Neural cell (in vitro differentiated cells): ENCODE measurements around the gene DCP1A. TPM values are rescaled to one million over a fixed set of nuclear protein-coding genes. Genes with fewer than 3 reads are reported as not detected.

Experiments
- H2AFZ ChIP-seq: fragments of 200-600, 300-800 bp; sonication (generic), shearing (Covaris generic); 2 replicates; pipeline ENCODE4 v1.6.0; 2014; ENCODE audit warnings: low read depth, mild to moderate bottlenecking, antibody characterized with exemption, low read length, moderate library complexity
- H3F3A ChIP-seq: fragments of 200-600 bp; shearing (Covaris generic); 2 replicates; pipeline ENCODE4 v1.6.1; 2016; ENCODE audit warnings: mild to moderate bottlenecking, moderate library complexity, mixed read lengths, antibody characterized with exemption, low read length; ENCODE audit not compliant: insufficient read depth, poor library complexity, severe bottlenecking
- H3K27ac ChIP-seq: fragments of 200-600, 300-800 bp; sonication (generic), shearing (Covaris generic); 2 replicates; pipeline ENCODE4 v1.5.1; 2014; ENCODE audit warnings: mild to moderate bottlenecking, low read length, moderate library complexity
- H3K27me3 ChIP-seq: fragments of 300-800, 200-600 bp; sonication (generic), shearing (Covaris generic); 2 replicates; pipeline ENCODE4 v1.6.0; 2014; ENCODE audit warnings: mild to moderate bottlenecking, low read depth, low read length, moderate library complexity; ENCODE audit not compliant: insufficient read depth
- H3K36me3 ChIP-seq: fragments of 300-800, 200-600 bp; sonication (generic), shearing (Covaris generic); 2 replicates; pipeline ENCODE4 v1.5.1; 2014; ENCODE audit warnings: mild to moderate bottlenecking, antibody characterized with exemption, low read length, moderate library complexity; ENCODE audit not compliant: insufficient read depth
- H3K4me2 ChIP-seq: fragments of 300-800, 200-600 bp; sonication (generic), shearing (Covaris generic); 2 replicates; pipeline ENCODE4 v1.6.0; 2014; ENCODE audit warnings: mild to moderate bottlenecking, low read length
- H3K4me3 ChIP-seq: fragments of 300-800, 200-600 bp; sonication (generic), shearing (Covaris generic); 2 replicates; pipeline ENCODE4 v1.5.1; 2014; ENCODE audit warnings: mild to moderate bottlenecking, low read length, moderate library complexity
- H3K79me2 ChIP-seq: fragments of 200-600 bp; shearing (Covaris generic); replicated peaks from 2 replicates; pipeline ENCODE4 v1.6.0; 2014; ENCODE audit warnings: mild to moderate bottlenecking, low read length, moderate library complexity; ENCODE audit not compliant: insufficient read depth
- H3K9ac ChIP-seq: fragments of 300-800, 200-600 bp; sonication (generic), shearing (Covaris generic); 2 replicates; pipeline ENCODE4 v1.6.1; 2016; ENCODE audit warnings: mild to moderate bottlenecking, low read length, mixed read lengths
- H3K9me2 ChIP-seq: fragments of 200-600 bp; shearing (Covaris generic); 2 replicates; pipeline ENCODE4 v1.6.1; 2016; ENCODE audit warnings: mild to moderate bottlenecking, low read length, mixed read lengths; ENCODE audit not compliant: insufficient read depth
- H3K9me3 ChIP-seq: fragments of 200-600, 300-800 bp; sonication (generic), shearing (Covaris generic); 2 replicates; pipeline ENCODE4 v1.6.1; 2016; ENCODE audit warnings: mild to moderate bottlenecking, mixed run types, low read length, moderate library complexity, mixed read lengths
- H4K20me1 ChIP-seq: fragments of 200-600 bp; shearing (Covaris generic); 2 replicates; pipeline ENCODE4 v1.6.1; 2016; ENCODE audit warnings: mild to moderate bottlenecking, mixed run types; ENCODE audit not compliant: insufficient read depth
- CTCF ChIP-seq: fragments of 450-650 bp; IDR thresholded peaks from 2 replicates; pipeline ENCODE4 v1.5.1; 2014; ENCODE audit warnings: antibody characterized with exemption, mild to moderate bottlenecking, moderate library complexity; ENCODE audit not compliant: poor library complexity, severe bottlenecking
- EP300 ChIP-seq: fragments of 450-650 bp; conservative IDR thresholded peaks from 2 replicates; pipeline ENCODE4 v1.6.1; 2014; ENCODE audit warnings: antibody characterized with exemption, mild to moderate bottlenecking, moderate library complexity; ENCODE audit not compliant: poor library complexity, severe bottlenecking
- EZH2 ChIP-seq: fragments of 200-600, 300-800 bp; shearing (Covaris generic), sonication (generic); IDR thresholded peaks from 2 replicates; pipeline ENCODE4 v1.6.1; 2014; ENCODE audit warnings: antibody characterized with exemption, low read length, borderline replicate concordance, mild to moderate bottlenecking; ENCODE audit not compliant: insufficient read depth, poor library complexity, severe bottlenecking
- MXI1 ChIP-seq: fragments of 450-650 bp; conservative IDR thresholded peaks from 2 replicates; pipeline ENCODE4 v1.6.1; 2014; ENCODE audit warnings: antibody characterized with exemption, mild to moderate bottlenecking; ENCODE audit not compliant: poor library complexity, severe bottlenecking
- POLR2AphosphoS5 ChIP-seq: IDR thresholded peaks from 2 replicates; pipeline ENCODE4 v1.6.1; 2012
- RAD21 ChIP-seq: fragments of 450-650 bp; conservative IDR thresholded peaks from 2 replicates; pipeline ENCODE4 v1.6.1; 2014; ENCODE audit warnings: antibody characterized with exemption, mild to moderate bottlenecking, moderate library complexity
- REST ChIP-seq: IDR thresholded peaks from 2 replicates; pipeline ENCODE4 v1.6.1; 2012; ENCODE audit warnings: borderline replicate concordance
- SMC3 ChIP-seq: fragments of 450-650 bp; conservative IDR thresholded peaks from 2 replicates; pipeline ENCODE4 v1.6.1; 2014; ENCODE audit warnings: antibody characterized with exemption, mild to moderate bottlenecking, moderate library complexity; ENCODE audit not compliant: poor library complexity
- TAF1 ChIP-seq: IDR thresholded peaks from 2 replicates; pipeline ENCODE4 v1.6.1; 2012; ENCODE audit warnings: low read depth
- polyA plus RNA-seq: library from polyadenylated mRNA; depleted of rRNA; stranded (reverse); fragments of >200 nt; gene quantifications from 2 replicates; pipeline ENCODE4 v1.2.3, GENCODE V29; 2014

The DCP1A gene
- polyA plus RNA-seq, 1 donor from 2014 or later = 12.5 TPM

GRCh38 chr3:53382106-53382505 is 34.8 kb upstream of the DCP1A start:
- Histone ChIP-seq H3K27ac (no peak overlapping the region), H3K9me2 (no peaks in the 10 kb centered on the region), H3F3A (no peaks in the 10 kb centered on the region), H3K9ac (no peak overlapping the region), H3K9me3 (no peaks in the 10 kb centered on the region), H3K27me3 (no peaks in the 10 kb centered on the region), H2AFZ (no peak overlapping the region), H4K20me1 (no peaks in the 10 kb centered on the region), H3K36me3 (no peaks in the 10 kb centered on the region), H3K4me2 (no peak overlapping the region), H3K4me3 (no peak overlapping the region), H3K79me2 (no peaks in the 10 kb centered on the region)
- no peak for TF ChIP-seq TAF1
- no peak for TF ChIP-seq POLR2AphosphoS5
- TF ChIP-seq REST = no peak
- no peak for TF ChIP-seq SMC3
- TF ChIP-seq MXI1 = no peak
- no peak for TF ChIP-seq EP300
- TF ChIP-seq CTCF = no peak
- no peak for TF ChIP-seq EZH2
- no peak for TF ChIP-seq RAD21

- Histone ChIP-seq H3K79me2 (no peaks in the 10 kb centered on the region), H3K27ac (no peak overlapping the region), H3K9me3 (no peaks in the 10 kb centered on the region), H4K20me1 (no peaks in the 10 kb centered on the region), H3K27me3 (no peaks in the 10 kb centered on the region), H3K4me3 (no peak overlapping the region), H3F3A (no peaks in the 10 kb centered on the region), H3K4me2 (no peak overlapping the region), H3K36me3 (no peaks in the 10 kb centered on the region), H3K9ac (no peak overlapping the region), H2AFZ (no peak overlapping the region), H3K9me2 (no peaks in the 10 kb centered on the region)
- no peak for TF ChIP-seq REST
- TF ChIP-seq SMC3 = no peak
- no peak for TF ChIP-seq EZH2
- no peak for TF ChIP-seq EP300
- TF ChIP-seq RAD21 = no peak
- no peak for TF ChIP-seq CTCF
- TF ChIP-seq POLR2AphosphoS5 = no peak
- no peak for TF ChIP-seq TAF1
- TF ChIP-seq MXI1 = no peak
Observed at GRCh38 chr3:53380306-53380705, 33.0 kb upstream of the DCP1A start.
